HG02798 (cell line): ENCODE data around the gene PSMF1.

Source experiments
- ATAC-seq: cut with Tn5 transposase; IDR thresholded peaks from one replicate; pipeline ENCODE4 v1.9.1; 2021; ENCODE audit warnings: mild to moderate bottlenecking; ENCODE audit not compliant: unreplicated experiment, poor library complexity

Gene PSMF1

GRCh38 chr20:1186367-1186991 is 68.1 kb downstream of the PSMF1 start:
- ATAC-seq, result no peak

- no peak for ATAC-seq
Observed at GRCh38 chr20:1187605-1188171, 69.3 kb downstream of the PSMF1 start.

GRCh38 chr20:1188347-1188746 is 69.9 kb downstream of the PSMF1 start:
- no peak for ATAC-seq

GRCh38 chr20:1189827-1190226 is 71.4 kb downstream of the PSMF1 start:
- no peak for ATAC-seq

- no peak for ATAC-seq
Observed at GRCh38 chr20:1190847-1191246, 72.4 kb downstream of the PSMF1 start.

GRCh38 chr20:1191299-1191698 is 72.9 kb downstream of the PSMF1 start:
- no peak for ATAC-seq

- no peak for ATAC-seq
Observed at GRCh38 chr20:1195226-1195625, 76.8 kb downstream of the PSMF1 start.

GRCh38 chr20:1196634-1197033 is 78.2 kb downstream of the PSMF1 start:
- ATAC-seq, result no peak

- ATAC-seq, result no peak
Observed at GRCh38 chr20:1197801-1198200, 79.4 kb downstream of the PSMF1 start.

GRCh38 chr20:1198751-1199150 is 80.3 kb downstream of the PSMF1 start:
- no peak for ATAC-seq

- no peak for ATAC-seq
Observed at GRCh38 chr20:1199212-1199873, 80.9 kb downstream of the PSMF1 start.

GRCh38 chr20:1199964-1200363 is 81.6 kb downstream of the PSMF1 start:
- ATAC-seq, result no peak

- no peak for ATAC-seq
Observed at GRCh38 chr20:1202762-1203504, 84.5 kb downstream of the PSMF1 start, which contains the start of gene C20orf202. TSS of gene C20orf202 (plus strand) at chr20:1203454. CDS start at chr20:1203586, 132 bp downstream.

GRCh38 chr20:1203630-1204029 is 85.2 kb downstream of the PSMF1 start:
- ATAC-seq, result no peak

- no peak for ATAC-seq
Observed at GRCh38 chr20:1204113-1204512, 85.7 kb downstream of the PSMF1 start.

- ATAC-seq, result no peak
Observed at GRCh38 chr20:1204576-1204975, 86.2 kb downstream of the PSMF1 start.

GRCh38 chr20:1205802-1206201 is 87.4 kb downstream of the PSMF1 start:
- ATAC-seq, result no peak

- no peak for ATAC-seq
Observed at GRCh38 chr20:1206366-1207148, 88.2 kb downstream of the PSMF1 start.

- ATAC-seq, result no peak
Observed at GRCh38 chr20:1207293-1207878, 89.0 kb downstream of the PSMF1 start.
